Activated CD4-positive, CD25-positive, alpha-beta regulatory T cell treated with anti-CD3 and anti-CD28 coated beads, Interleukin-2, amount 50 U/mL, for 16 hours (primary cell): Measurements from ENCODE around the gene MZF1.
A peak's percentile ranks its signal among the peaks of the same experiment; 100 is the strongest.
"Not testable (repeated sequence)": the region's sequence is repeated elsewhere in the genome, so short reads cannot be mapped to it uniquely, and the experiment has no call there.

Source experiments
- DNase-seq: peaks from one replicate; pipeline ENCODE4 v3.0.0-alpha.2; 2020; ENCODE audit warnings: low read depth, low spot score

MZF1 gene

GRCh38 chr19:58572818-58573657 lies at the start of gene MZF1:
TSS of gene MZF1 (minus strand) at chr19:58573335. CDS start at chr19:58571389, 1,946 bp downstream.
- peak; percentile 100 for DNase-seq

GRCh38 chr19:58607213-58607612 lies 34.1 kb upstream of the MZF1 start:
- DNase-seq, result not testable (repeated sequence)

GRCh38 chr19:58606251-58606896 lies 33.2 kb upstream of the MZF1 start:
- DNase-seq, result not testable (repeated sequence)

- DNase-seq, result no peak
Measured at GRCh38 chr19:58586133-58586765, 13.1 kb upstream of the MZF1 start.

- no peak for DNase-seq
Measured at GRCh38 chr19:58585442-58586132, 12.5 kb upstream of the MZF1 start.

GRCh38 chr19:58584498-58585441 lies 11.6 kb upstream of the MZF1 start:
- DNase-seq, result no peak

GRCh38 chr19:58582985-58583384 lies 9.8 kb upstream of the MZF1 start:
- no peak for DNase-seq

GRCh38 chr19:58581227-58582141 lies 8.3 kb upstream of the MZF1 start:
- DNase-seq, result peak; percentile 77

- no peak for DNase-seq
Measured at GRCh38 chr19:58579473-58580142, 6.5 kb upstream of the MZF1 start.

- no peak for DNase-seq
Measured at GRCh38 chr19:58578012-58578925, 5.1 kb upstream of the MZF1 start.

GRCh38 chr19:58577581-58577980 lies 4.4 kb upstream of the MZF1 start:
- DNase-seq, result not testable (repeated sequence)

GRCh38 chr19:58575183-58576041 lies 2.3 kb upstream of the MZF1 start:
- peak; percentile 57 for DNase-seq

- no peak for DNase-seq
Measured at GRCh38 chr19:58573658-58574164, 576 bp upstream of the MZF1 start.

- no peak for DNase-seq
Measured at GRCh38 chr19:58572026-58572817, 913 bp downstream of the MZF1 start.

GRCh38 chr19:58571575-58571947 lies 1.6 kb downstream of the MZF1 start:
- no peak for DNase-seq
